ENCODE results near the gene INPP5B.

The INPP5B gene

DNA sequence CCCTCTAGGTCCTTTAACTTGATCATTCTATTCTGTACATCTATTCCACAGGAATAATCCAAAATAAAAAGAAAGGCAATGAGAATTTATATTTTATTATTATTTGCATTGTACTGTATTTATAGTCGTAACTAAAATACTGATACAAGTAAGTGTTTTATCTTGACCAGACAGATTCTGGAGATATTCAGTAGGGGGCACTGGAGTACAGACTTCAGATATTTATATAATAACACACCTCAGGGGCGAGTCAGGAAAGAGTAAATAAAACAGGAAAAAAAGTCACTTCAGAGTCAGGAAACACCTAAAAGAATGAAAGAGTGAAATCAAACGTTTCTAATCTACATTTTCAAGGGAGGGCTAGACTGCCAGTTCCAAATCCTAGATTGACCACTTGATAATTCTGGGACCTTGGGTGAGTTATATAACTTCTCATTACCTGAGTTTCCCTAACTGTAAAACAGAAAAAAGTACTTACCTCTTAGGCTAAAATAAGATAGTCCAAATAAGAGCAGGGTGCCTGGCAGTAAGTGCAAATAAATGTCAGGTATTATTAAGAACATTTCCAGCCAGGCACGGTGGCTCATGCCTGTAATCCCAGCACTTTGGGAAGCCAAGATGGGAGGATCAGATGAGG is 56.4 kb downstream of the INPP5B start:
- CTCF ChIA-PET = interaction anchor here (1.1 to 2.4 kb wide), 4 partner anchors 10 to 85 kb away, joined by 3 to 6 read pairs (median 4); no protein-coding TSS in a partner anchor
- TF ChIP-seq, protein P1, sequence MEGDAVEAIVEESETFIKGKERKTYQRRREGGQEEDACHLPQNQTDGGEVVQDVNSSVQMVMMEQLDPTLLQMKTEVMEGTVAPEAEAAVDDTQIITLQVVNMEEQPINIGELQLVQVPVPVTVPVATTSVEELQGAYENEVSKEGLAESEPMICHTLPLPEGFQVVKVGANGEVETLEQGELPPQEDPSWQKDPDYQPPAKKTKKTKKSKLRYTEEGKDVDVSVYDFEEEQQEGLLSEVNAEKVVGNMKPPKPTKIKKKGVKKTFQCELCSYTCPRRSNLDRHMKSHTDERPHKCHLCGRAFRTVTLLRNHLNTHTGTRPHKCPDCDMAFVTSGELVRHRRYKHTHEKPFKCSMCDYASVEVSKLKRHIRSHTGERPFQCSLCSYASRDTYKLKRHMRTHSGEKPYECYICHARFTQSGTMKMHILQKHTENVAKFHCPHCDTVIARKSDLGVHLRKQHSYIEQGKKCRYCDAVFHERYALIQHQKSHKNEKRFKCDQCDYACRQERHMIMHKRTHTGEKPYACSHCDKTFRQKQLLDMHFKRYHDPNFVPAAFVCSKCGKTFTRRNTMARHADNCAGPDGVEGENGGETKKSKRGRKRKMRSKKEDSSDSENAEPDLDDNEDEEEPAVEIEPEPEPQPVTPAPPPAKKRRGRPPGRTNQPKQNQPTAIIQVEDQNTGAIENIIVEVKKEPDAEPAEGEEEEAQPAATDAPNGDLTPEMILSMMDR (IDR thresholded peaks at IDR 0.05; ENCODE audit: control extremely low read depth, extremely low read depth, low read depth, missing control alignments) = peak; percentile 43
- POLR2A ChIA-PET = no interaction called here
- DNase-seq (ENCODE audit: extremely low spot score) = peak; percentile 56

DNA sequence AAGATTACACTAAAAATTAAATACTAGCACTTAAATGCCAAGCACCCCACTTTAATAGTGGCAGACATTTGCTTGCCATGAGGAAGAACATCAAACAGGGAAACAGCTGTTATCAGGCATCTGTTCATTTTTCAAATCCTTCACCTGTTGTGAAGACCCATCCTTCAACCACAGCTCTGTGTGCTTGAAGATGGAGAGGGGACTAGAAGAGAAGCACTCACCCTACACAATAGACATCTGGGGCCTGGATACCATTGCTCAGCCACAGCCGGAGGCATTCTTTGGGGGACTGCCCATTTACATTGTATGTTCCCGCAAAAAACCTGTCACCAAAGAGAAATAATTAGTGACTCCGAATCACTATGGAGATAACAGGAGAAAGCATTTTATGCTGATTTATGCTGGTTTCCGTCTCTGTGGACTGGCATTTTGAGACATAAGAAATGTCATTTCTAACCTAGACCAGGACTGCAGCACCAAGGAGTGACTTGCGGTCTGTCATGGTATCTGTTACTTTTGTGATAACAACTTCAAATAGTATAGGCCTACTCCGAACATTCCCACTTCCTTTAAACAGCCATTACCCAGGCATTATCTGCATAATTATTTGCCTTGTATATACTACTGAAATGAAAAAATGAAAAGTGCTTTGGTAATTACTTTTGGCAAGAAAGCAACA is 58.7 kb downstream of the INPP5B start:
- ChIA-PET POLR2A (no interaction called here), CTCF (interaction anchor here (1.1 to 2.7 kb wide), 5 partner anchors 12 to 101 kb away, joined by 3 to 10 read pairs (median 4); partner anchors contain the start of genes MTF1 and SF3A3)

DNA sequence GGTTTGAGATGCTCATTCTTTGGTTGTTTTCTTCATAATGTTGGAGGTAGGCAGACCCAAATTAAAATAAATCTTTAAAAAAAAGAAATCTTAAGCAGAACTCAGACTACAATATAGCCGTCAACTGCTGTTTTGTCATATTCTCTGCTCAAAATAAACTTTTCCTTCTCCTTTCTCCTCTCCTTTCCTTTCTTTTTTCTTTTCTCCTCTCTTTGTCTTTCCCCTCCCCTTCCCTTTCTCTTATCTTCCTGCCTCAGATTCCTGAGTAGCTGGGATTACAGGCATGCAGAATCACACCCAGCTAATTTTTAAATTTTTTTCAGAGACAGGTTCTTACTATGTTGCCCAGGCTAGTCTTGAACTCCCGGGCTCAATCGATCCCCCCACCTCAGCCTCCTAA is 62.7 kb downstream of the INPP5B start:
- ChIA-PET POLR2A (no interaction called here), CTCF (interaction anchor here (1.4 kb wide), 1 partner anchor 11 kb away, joined by 3 read pairs; no protein-coding TSS in a partner anchor)
- no peak for DNase-seq (ENCODE audit: extremely low spot score)
- TF ChIP-seq, protein P1 (IDR thresholded peaks at IDR 0.05; ENCODE audit: control extremely low read depth, extremely low read depth, low read depth, missing control alignments) = no peak

More for the DNA sequence above, 58.7 kb downstream of the INPP5B start:
- DNase-seq (ENCODE audit: extremely low spot score) = no peak
- TF ChIP-seq, protein P1 (IDR thresholded peaks at IDR 0.05; ENCODE audit: control extremely low read depth, extremely low read depth, low read depth, missing control alignments) = no peak

DNA sequence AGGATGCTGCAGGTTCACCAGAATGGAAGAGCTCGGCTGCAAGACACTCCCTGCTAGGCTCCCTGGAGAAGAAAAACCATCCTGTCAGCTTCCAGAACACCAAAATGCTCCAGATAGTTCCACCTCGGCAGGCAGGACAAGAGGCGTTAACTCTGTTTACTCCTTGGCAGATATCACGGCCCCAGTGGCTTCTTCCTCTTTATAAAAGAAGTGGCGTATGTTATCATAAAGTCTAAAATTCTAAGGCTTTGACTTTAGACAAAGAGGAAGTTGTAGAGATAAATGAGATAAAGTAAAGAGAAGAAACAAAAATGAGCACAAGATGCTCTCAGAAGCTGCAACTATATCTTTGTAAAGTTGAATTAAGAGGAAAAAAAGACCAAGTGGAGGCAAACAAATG is 63.2 kb downstream of the INPP5B start:
- POLR2A ChIA-PET = no interaction called here
- CTCF ChIA-PET = interaction anchor here (1.1 to 1.4 kb wide), 2 partner anchors 11 to 106 kb away, joined by 3 read pairs; partner anchors contain the start of gene SF3A3
- no peak for DNase-seq (ENCODE audit: extremely low spot score)
- TF ChIP-seq, protein P1 (IDR thresholded peaks at IDR 0.05; ENCODE audit: control extremely low read depth, extremely low read depth, low read depth, missing control alignments) = no peak

DNA sequence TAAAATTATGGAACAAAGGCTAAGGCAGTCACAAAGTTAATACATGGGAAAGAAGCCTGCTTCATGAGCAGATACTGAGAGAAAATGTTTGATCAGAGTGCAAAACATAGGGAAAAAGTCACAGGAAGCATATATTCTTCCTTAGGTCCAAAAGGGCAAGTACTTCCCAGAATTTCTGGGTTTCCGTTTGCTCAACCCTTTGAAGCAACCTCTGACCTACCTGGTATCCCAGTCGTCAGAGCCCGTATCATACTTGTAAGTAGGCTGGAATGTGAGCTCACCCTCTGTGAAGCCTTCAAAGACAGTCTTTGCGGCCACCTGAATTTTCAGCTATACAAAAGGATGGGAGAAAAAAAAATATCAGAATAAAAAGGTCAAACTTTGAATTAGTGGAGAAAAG is 67.0 kb downstream of the INPP5B start:
- TF ChIP-seq, protein P1 (IDR thresholded peaks at IDR 0.05; ENCODE audit: control extremely low read depth, extremely low read depth, low read depth, missing control alignments) = no peak
- no peak for DNase-seq (ENCODE audit: extremely low spot score)
- CTCF ChIA-PET = interaction anchor here (0.7 to 2.2 kb wide), 3 partner anchors 10 to 20 kb away, joined by 3 to 9 read pairs (median 3); no protein-coding TSS in a partner anchor
- POLR2A ChIA-PET = interaction anchor here (0.6 kb wide), 1 partner anchor 106 kb away, joined by 7 read pairs; no protein-coding TSS in a partner anchor

DNA sequence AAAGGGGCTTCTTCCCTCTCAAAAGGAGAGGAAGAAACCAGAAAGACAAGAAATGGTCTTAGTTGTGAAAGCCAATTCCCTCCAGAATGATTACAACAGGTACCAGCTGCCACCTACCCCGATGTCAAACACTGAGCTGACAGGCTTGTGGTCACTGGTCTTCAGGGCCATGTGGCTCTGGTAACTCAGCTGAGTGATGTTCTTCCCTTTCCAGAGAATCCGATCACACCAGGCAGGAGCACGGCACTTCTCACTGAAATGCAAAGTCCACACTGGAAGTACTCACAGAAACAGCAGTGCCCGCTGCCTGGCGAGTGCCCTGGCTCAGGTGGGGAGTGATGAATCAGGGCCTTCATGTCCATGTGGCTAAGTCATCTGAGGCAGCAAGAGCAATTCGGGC is 68.8 kb downstream of the INPP5B start:
- CTCF ChIA-PET = interaction anchor here (0.9 to 1.2 kb wide), 3 partner anchors 11 to 18 kb away, joined by 3 to 6 read pairs (median 4); no protein-coding TSS in a partner anchor
- POLR2A ChIA-PET = no interaction called here

More for the DNA sequence above, 68.8 kb downstream of the INPP5B start:
- DNase-seq (ENCODE audit: extremely low spot score) = no peak
- TF ChIP-seq, protein P1 (IDR thresholded peaks at IDR 0.05; ENCODE audit: control extremely low read depth, extremely low read depth, low read depth, missing control alignments) = no peak
